Renal cortex interstitium (tissue), 11 donors: ENCODE measurements around the gene VAV2. TPM values are rescaled to one million over a fixed set of nuclear protein-coding genes. Genes with fewer than 3 reads are reported as not detected.

Source experiments
- DNase-seq, 11 donors: peaks; one replicate each; pipeline ENCODE4 v3.0.0-alpha.2; 2013; ENCODE audit warnings: low read depth in 9 of 11, low spot score in 4 of 11; ENCODE audit errors: extremely low read depth in 1 of 11
- polyA plus RNA-seq, 3 donors: library from polyadenylated mRNA; unstranded; fragments of 120-200 nt; gene quantifications; one replicate each; pipeline ENCODE4 v1.2.1, GENCODE V29; 2013; ENCODE audit not compliant: insufficient read length in 3 of 3

The VAV2 gene
- polyA plus RNA-seq, 3 donors = 37.2 to 66.2 (median 40.4) TPM

- no peak for DNase-seq
These were observed 202.3 kb downstream of the VAV2 start for GRCh38 chr9:133789778-133790177.

- no peak for DNase-seq
These were observed 203.1 kb downstream of the VAV2 start for GRCh38 chr9:133788819-133789717.

- DNase-seq = no peak
These were observed 203.9 kb downstream of the VAV2 start for GRCh38 chr9:133788045-133788818.

GRCh38 chr9:133787754-133788025, 204.4 kb downstream of the VAV2 start:
- no peak for DNase-seq

GRCh38 chr9:133786907-133787753, 205.0 kb downstream of the VAV2 start:
- no peak for DNase-seq

- DNase-seq = no peak
These were observed 205.8 kb downstream of the VAV2 start for GRCh38 chr9:133786371-133786753.

GRCh38 chr9:133785753-133786370, 206.3 kb downstream of the VAV2 start:
- DNase-seq = no peak

- DNase-seq = no peak
These were observed 207.2 kb downstream of the VAV2 start for GRCh38 chr9:133784731-133785561.

GRCh38 chr9:133783331-133783731, 208.8 kb downstream of the VAV2 start:
- no peak for DNase-seq

- DNase-seq = peak in 10 of 11 donors; percentile 33 to 78 (median 60)
These were observed 209.7 kb downstream of the VAV2 start for GRCh38 chr9:133782157-133783130.

GRCh38 chr9:133781828-133782135, 210.3 kb downstream of the VAV2 start:
- DNase-seq = no peak

- DNase-seq = no peak
These were observed 210.9 kb downstream of the VAV2 start for GRCh38 chr9:133780962-133781827.

GRCh38 chr9:133780404-133780945, 211.6 kb downstream of the VAV2 start:
- DNase-seq = no peak

GRCh38 chr9:133779516-133780403, 212.4 kb downstream of the VAV2 start:
- no peak for DNase-seq

- DNase-seq = no peak
These were observed 213.0 kb downstream of the VAV2 start for GRCh38 chr9:133779081-133779480.
